ENCODE data around the gene PBX1.

Gene PBX1

GRCh38 chr1:164564378-164564777, 5.4 kb downstream of the PBX1 start:
- no peak for DNase-seq

- no peak for DNase-seq
These were observed 6.4 kb downstream of the PBX1 start for GRCh38 chr1:164565357-164565756.

- DNase-seq, result no peak
These were observed 8.8 kb downstream of the PBX1 start for GRCh38 chr1:164567774-164568173.

GRCh38 chr1:164569241-164569640, 10.3 kb downstream of the PBX1 start:
- no peak for DNase-seq

- DNase-seq, result no peak
These were observed 10.9 kb downstream of the PBX1 start for GRCh38 chr1:164569866-164570265.

GRCh38 chr1:164571333-164571732, 12.3 kb downstream of the PBX1 start:
- no peak for DNase-seq

- DNase-seq, result no peak
These were observed 16.4 kb downstream of the PBX1 start for GRCh38 chr1:164575356-164575886.

- no peak for DNase-seq
These were observed 17.6 kb downstream of the PBX1 start for GRCh38 chr1:164576291-164577271.

- no peak for DNase-seq
These were observed 18.3 kb downstream of the PBX1 start for GRCh38 chr1:164577291-164577690.

- no peak for DNase-seq
These were observed 19.7 kb downstream of the PBX1 start for GRCh38 chr1:164578479-164579200.

- no peak for DNase-seq
These were observed 20.4 kb downstream of the PBX1 start for GRCh38 chr1:164579381-164579780.

GRCh38 chr1:164581762-164582161, 22.8 kb downstream of the PBX1 start:
- no peak for DNase-seq

- DNase-seq, result no peak
These were observed 24.2 kb downstream of the PBX1 start for GRCh38 chr1:164583196-164583595.

- DNase-seq, result no peak
These were observed 25.0 kb downstream of the PBX1 start for GRCh38 chr1:164583835-164584539.

GRCh38 chr1:164586591-164586990, 27.6 kb downstream of the PBX1 start:
- DNase-seq, result no peak

- DNase-seq, result no peak
These were observed 28.9 kb downstream of the PBX1 start for GRCh38 chr1:164587617-164588501.

GRCh38 chr1:164588516-164589341, 29.7 kb downstream of the PBX1 start:
- DNase-seq, result no peak

GRCh38 chr1:164589408-164589807, 30.4 kb downstream of the PBX1 start:
- DNase-seq, result no peak

- no peak for DNase-seq
These were observed 31.1 kb downstream of the PBX1 start for GRCh38 chr1:164589961-164590507.

- no peak for DNase-seq
These were observed 31.6 kb downstream of the PBX1 start for GRCh38 chr1:164590592-164590991.

GRCh38 chr1:164591858-164592257, 32.9 kb downstream of the PBX1 start:
- DNase-seq, result no peak

All from central memory CD4-positive, alpha-beta T cell (primary cell).